GM18505 (cell line): Measurements from ENCODE around the gene RREB1.
A peak's percentile ranks its signal among the peaks of the same experiment; 100 is the strongest.
"Not testable (repeated sequence)": the region's sequence is repeated elsewhere in the genome, so short reads cannot be mapped to it uniquely, and the experiment has no call there.

Source experiments
- ATAC-seq: cut with Tn5 transposase; IDR thresholded peaks from one replicate; pipeline ENCODE4 v1.9.1; 2021; ENCODE audit not compliant: unreplicated experiment
- POLR2A ChIP-seq: IDR thresholded peaks from 4 replicates; pipeline ENCODE4 v1.6.1; 2011; ENCODE audit warnings: borderline replicate concordance; ENCODE audit not compliant: insufficient read depth, insufficient read length; ENCODE audit errors: extremely low read depth

Gene RREB1

DNA sequence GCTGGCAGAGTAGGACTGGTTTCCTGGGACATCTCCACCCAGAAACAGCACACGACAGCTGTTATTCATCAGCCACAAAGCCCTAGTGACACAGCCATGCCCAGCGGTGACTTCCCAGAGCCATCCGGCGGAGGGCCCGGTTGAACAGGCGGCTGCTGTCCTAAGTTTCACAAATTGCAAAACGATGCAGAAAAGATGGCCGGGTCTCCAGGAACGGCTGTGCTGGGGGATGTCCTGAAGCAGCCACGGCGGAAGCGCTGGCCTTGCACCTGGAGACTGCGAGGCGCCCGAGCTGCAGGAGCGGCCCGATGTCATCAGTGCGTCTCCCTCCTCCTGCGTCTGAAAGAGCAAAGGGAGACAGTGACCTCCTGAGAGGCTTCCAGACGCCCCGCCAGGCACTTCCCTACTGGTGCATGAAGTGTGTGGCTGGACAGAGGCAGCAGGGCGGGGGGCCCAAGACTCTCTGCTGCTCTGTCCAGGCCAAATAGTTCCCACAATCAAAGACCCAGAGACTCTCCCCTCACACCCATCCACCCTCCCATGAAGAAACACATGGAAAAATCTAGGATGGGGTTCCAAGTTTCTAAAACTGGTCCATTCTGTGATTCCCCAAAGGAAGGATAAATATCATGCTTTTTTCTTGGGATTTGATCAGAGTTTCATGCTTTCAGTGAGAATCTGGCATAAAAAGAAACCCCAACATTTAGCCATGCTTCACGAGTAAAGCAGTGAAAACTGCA, 161.2 kb downstream of the RREB1 start:
- ATAC-seq: no peak
- TF ChIP-seq POLR2A: no peak

DNA sequence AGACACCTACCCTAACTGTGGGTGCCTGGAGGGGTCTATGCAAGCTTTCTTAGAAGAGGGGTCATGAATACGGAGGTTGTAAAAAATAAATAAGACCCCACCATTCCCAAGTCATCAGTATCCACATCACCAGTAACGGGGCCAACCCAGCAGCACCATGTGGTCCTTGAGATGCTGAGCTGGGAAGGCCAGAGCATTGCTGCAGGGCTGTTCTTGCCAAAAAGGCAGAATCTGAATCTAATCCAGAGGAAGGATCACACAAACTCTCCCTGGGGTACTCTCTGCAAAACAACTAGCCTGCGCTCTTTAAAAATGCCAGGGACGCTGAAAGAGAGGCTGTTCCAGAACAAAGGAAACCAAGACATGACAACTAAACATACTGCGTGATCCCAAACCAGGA, 162.1 kb downstream of the RREB1 start:
- ATAC-seq: no peak
- TF ChIP-seq POLR2A: no peak

DNA sequence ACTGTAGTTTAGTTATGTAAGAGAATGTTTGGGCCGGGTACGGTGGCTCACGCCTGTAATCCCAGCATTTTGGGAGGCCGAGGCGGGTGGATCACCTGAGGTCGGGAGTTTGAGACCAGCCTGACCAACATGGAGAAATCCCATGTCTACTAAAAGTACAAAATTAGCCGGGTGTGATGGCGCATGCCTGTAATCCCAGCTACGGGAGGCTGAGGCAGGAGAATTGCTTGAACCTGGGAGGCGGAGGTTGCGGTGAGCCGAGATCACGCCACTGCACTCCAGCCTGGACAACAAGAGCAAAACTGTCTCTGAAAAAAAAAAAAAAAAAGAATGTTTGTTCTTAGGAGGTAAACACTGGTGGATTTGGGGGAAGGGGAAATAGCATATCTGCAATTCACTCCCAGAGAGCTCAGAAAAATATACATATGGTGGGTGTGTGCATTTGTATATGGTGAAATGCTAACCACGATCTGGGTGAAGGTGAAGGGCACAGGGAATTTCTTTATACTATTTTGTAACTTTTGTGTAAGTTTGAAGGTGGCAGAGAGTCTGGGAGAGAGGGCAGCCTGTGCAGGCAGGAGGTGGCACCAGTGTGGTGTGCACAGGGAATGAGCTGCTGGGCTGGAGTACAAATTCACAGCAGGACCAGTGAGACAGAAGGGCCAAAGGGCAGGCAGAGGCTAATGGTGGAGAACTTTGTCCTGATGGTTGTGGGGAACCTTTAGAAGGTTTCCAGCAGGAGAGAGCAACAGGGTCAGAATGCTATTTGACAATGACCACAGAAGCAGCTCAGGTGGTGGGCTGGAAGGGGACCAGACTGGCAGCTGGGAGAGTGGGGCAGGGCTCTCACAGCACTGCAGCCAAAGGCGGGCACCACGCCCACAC, 162.8 kb downstream of the RREB1 start:
- no peak for ATAC-seq
- TF ChIP-seq POLR2A: no peak

DNA sequence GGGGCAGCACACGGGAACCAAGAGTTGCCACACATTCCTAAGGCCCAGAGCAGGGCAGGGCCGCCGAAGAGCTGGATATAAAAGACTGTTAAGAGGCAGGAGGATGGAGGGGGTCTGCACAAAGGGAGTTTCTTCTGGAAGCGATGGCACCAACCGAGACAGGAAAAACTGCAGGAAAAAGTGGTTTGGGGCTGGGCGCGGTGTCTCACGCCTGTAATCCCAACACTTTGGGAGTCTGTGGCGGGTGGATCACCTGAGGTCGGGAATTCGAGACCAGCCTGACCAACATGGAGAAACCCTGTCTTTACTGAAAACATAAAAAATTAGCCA, 163.4 kb downstream of the RREB1 start:
- TF ChIP-seq POLR2A: no peak
- no peak for ATAC-seq

DNA sequence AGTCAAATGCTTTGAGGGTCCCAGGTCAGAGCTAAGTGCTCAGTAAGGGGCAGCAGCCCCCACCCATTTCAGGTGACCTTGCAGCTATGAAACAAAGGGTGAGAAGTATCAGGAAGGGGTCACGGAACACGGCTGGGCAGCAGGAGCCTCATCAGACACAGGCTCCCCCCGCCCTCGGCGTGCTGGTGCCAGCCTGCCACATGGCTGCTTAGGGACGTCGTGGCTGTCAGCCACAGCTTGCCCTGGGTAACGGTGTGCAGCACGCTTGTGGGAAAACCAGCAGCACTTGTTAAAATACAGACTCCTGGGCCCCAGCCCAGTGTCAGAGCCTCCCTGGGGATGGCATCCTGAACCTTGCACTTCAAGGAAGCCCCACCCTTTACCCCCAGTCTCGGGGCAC, 165.9 kb downstream of the RREB1 start:
- no peak for TF ChIP-seq POLR2A
- no peak for ATAC-seq

DNA sequence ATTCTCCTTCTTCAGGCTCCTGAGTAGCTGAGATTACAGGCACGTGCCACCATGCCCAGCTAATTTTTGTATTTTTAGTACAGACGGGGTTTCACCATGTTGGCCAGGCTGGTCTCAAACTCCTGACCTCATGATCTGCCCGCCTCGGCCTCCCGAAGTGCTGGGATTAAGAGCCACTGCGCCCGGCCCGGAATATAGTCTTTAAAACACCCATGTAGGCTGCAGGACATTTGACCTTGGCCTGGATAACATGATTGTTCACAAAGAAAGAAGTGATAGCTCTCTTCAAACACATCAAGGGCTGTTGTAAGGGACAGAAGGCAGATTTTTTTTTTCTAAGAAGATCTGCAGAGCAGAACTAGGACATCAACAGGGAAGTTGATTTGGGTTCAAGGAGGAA, 166.8 kb downstream of the RREB1 start:
- not testable (repeated sequence) for ATAC-seq

DNA sequence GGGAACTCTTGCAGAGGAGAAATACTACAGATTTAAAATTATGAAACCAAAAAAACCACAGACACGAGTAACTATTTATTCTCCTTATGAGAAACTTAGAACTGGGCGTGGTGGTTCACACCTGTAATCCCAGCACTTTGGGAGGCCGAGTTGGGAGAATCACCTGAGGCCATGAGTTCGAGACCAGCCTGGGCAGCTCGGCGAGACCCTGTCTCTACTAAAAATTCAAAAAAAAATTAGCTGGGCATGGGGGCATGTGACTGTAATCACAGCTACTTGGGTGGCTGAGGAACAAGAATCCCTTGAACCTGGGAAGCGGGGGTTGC, 168.4 kb downstream of the RREB1 start:
- no peak for TF ChIP-seq POLR2A
- no peak for ATAC-seq

DNA sequence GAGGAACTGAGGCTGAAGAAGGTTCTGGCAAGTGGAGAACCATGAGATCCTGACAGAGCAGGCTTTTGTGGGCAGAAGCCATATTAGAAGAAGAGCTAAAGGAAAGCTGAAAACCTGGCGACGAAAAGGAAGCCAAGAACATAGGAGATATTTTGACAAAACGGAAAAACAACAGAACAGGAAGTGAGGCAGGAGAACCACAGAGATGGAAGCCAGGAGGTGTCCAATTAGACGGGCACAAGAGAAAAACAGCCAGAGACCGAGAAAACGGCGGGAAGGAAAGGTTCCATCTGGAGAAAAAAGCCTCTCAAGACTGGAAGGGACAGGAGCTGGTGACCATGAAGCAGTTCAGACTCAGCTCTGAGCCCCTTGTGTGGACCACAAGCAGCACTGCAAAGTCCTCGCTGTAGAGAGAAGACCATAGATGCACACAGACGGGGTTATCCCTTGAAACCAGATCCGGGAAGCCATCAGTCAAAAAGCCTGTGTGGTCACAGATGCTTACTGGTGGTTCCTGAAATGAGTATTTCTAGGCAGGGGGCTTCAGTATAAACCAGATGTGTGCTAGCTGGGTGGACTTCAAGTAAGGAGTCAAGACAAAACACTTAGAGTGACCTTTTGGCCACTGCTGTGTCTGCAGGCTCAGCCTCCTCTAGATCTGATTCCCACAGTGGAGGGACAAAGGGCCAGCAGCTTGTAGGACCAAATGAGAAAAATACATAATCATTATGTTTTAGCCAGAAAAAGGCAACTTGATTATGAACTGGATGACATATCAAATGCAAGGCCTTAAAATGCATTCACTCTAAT, 174.5 kb downstream of the RREB1 start:
- no peak for ATAC-seq
- TF ChIP-seq POLR2A: peak; percentile 22

DNA sequence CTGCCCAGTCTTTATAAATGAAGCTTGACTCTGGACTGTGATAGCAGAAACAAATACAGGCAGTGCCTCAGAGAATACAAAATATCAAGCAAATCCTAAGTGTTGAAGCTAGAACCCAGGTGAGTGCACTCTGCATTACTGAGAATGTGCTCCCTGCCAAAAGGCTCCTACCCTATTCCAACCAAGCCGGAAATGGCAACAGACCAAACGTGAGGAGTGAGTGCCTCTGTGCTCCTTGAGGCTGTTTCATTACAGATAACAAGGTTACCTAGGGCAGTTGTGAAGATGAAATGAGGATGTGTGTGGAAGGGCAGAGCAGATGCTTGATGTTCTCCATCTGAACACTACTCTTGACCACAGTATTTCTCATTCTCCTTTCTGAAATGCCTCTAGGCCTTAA, 175.9 kb downstream of the RREB1 start:
- no peak for ATAC-seq
- TF ChIP-seq POLR2A: no peak

DNA sequence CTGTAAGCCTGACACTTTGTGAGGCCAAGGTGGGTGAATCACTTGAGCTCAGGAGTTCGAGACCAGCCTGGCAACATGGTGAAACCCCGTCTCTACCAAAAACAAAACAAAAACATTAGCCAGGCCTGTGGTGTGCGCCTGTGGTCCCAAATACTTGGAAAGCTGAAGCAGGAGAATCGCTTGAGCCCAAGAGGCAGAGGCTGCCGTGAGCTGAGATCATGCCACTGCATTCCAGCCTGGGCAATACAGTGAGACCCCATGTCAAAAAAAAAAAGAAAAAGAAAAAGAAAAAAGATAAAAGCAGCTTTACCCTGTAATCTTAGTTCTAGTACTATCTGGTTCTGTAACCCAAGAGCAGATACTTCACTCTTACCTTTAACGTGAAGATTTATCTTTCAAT, 177.7 kb downstream of the RREB1 start:
- no peak for ATAC-seq
- TF ChIP-seq POLR2A: no peak

DNA sequence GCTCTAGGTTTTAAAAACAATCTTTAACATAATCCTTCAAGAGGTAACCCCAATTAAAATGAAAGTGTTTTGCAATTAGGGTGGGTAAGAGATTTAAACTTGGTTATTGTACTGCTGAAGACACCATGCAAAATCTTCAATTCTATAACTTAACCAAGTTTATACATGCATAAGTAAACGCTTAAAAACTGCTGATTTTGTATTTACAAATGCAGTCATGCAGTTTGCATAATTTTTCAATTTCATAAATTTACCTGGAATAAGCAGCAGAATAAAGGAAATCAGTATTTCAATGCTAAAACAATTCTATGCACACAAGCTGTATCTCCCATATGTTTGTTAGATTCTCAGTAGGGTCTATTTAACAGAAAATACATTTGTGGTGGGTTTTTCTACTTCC, 182.3 kb downstream of the RREB1 start:
- no peak for TF ChIP-seq POLR2A
- ATAC-seq: no peak

DNA sequence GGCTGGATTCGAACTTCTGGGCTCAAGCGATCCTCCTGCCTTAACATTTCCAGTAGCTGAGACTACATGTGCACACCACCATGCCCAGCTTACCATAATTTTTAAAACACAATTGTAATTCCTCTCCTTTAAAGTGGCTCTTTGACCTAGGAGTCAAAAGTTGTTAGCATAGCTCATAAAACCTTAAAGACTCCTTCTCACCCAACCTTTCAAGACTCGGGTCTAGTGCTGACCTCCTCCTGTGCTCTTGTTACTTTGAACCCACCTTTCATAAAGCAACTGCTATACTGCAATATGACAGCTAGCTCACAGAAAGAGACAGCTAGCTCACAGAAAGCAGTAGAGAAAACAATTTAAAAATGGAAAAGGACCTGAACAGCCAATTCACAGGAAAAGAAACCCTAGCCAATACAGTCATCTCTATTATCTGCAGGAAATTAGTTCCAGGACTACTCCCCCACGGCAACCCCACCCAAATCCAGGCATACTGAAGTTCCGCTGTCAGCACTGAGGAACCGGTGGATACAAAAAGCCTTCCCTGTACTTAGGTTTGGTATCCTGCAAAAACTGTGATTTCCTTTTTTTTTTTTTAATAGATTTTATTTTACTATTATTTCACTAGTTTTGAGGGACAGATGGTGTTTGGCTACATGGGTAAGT, 185.0 kb downstream of the RREB1 start:
- TF ChIP-seq POLR2A: no peak
- no peak for ATAC-seq

DNA sequence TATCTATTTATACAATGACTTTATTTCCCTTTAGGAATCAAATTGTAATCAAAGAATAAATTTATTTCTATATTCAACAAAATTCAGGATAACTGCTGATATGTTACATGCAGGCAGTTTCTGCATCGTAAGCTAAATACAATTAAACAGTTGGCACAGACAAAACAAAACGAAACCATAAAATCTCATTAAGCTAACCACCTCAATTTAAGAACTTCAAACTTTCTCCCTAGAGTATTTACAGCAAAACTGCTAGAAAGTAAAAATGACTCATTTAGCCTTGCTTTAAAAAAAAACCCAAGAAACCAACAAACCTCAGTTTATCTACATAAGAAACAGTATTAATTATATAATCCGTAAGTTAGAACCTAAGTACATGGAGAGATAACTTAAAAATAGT, 188.2 kb downstream of the RREB1 start:
- no peak for ATAC-seq
- no peak for TF ChIP-seq POLR2A
